ENCODE results near the gene CATSPERE. TPM values are rescaled to one million over a fixed set of nuclear protein-coding genes. Genes with fewer than 3 reads are reported as not detected.
"Not testable (repeated sequence)": the region's sequence is repeated elsewhere in the genome, so short reads cannot be mapped to it uniquely, and the experiment has no call there.

CATSPERE gene
- total RNA-seq, 1 donor from 2014 or later: 0.72 TPM

GRCh38 chr1:244662599-244662998 is 201.5 kb downstream of the CATSPERE start:
- no peak for DNase-seq (ENCODE audit: low spot score)

GRCh38 chr1:244664353-244664752 is 203.3 kb downstream of the CATSPERE start:
- no peak for DNase-seq (ENCODE audit: low spot score)

GRCh38 chr1:244665771-244666217 is 204.7 kb downstream of the CATSPERE start:
- no peak for DNase-seq (ENCODE audit: low spot score)

GRCh38 chr1:244666672-244667418 is 205.8 kb downstream of the CATSPERE start:
- not testable (repeated sequence) for DNase-seq (ENCODE audit: low spot score)

GRCh38 chr1:244667797-244668196 is 206.7 kb downstream of the CATSPERE start:
- DNase-seq (ENCODE audit: low spot score): no peak

GRCh38 chr1:244672946-244673682 is 212.0 kb downstream of the CATSPERE start:
- DNase-seq (ENCODE audit: low spot score): no peak

GRCh38 chr1:244674446-244674845 is 213.4 kb downstream of the CATSPERE start:
- DNase-seq (ENCODE audit: low spot score): no peak

GRCh38 chr1:244675167-244675566 is 214.1 kb downstream of the CATSPERE start:
- no peak for DNase-seq (ENCODE audit: low spot score)

- DNase-seq (ENCODE audit: low spot score): no peak
Observed at GRCh38 chr1:244678697-244679096, 217.6 kb downstream of the CATSPERE start.

GRCh38 chr1:244680667-244681066 is 219.6 kb downstream of the CATSPERE start:
- DNase-seq (ENCODE audit: low spot score): no peak

GRCh38 chr1:244682087-244682486 is 221.0 kb downstream of the CATSPERE start:
- not testable (repeated sequence) for DNase-seq (ENCODE audit: low spot score)

Other genes starting within 250 kb of the CATSPERE start
- 32.4 TPM for gene ADSS2, start 9.4 kb upstream of the CATSPERE start, total RNA-seq
- gene DESI2, start 191.9 kb downstream of the CATSPERE start, total RNA-seq: 20.1 TPM